HL-60 (cell line): ENCODE data around the gene PPP1R1B.

Experiments
- DNase-seq, 2 experiments: peaks; one replicate each; pipeline ENCODE4 v3.0.0-alpha.2; 2010 to 2020; ENCODE audit warnings: low read depth in 1 of 2, low spot score in 1 of 2
- H3K27ac ChIP-seq: fragments of 250-450 bp; sonication (Bioruptor Pico); replicated peaks from 2 replicates; pipeline ENCODE4 v1.5.1; 2020; ENCODE audit warnings: mild to moderate bottlenecking, moderate library complexity
- H3K27me3 ChIP-seq: fragments of 250-450 bp; sonication (Bioruptor Pico); 2 replicates; pipeline ENCODE4 v1.5.1; 2021; ENCODE audit warnings: mild to moderate bottlenecking, moderate library complexity; ENCODE audit not compliant: insufficient read depth, poor library complexity, severe bottlenecking
- H3K4me3 ChIP-seq: replicated peaks from 2 replicates; pipeline ENCODE4 v1.5.1; 2011; ENCODE audit warnings: mild to moderate bottlenecking, control low read depth, low read length; ENCODE audit not compliant: insufficient read depth
- CTCF ChIP-seq: IDR thresholded peaks from one replicate; pipeline ENCODE4 v1.5.1; 2011; ENCODE audit warnings: low read length, control low read depth, inconsistent platforms; ENCODE audit not compliant: insufficient read depth
- GABPA ChIP-seq: IDR thresholded peaks from 2 replicates; pipeline ENCODE4 v1.6.1; 2012; ENCODE audit warnings: low read depth
- POLR2AphosphoS5 ChIP-seq: IDR thresholded peaks from 2 replicates; pipeline ENCODE4 v1.6.1; 2012; ENCODE audit warnings: low read depth
- REST ChIP-seq: IDR thresholded peaks from 2 replicates; pipeline ENCODE4 v1.6.1; 2012; ENCODE audit warnings: low read depth; ENCODE audit not compliant: insufficient replicate concordance
- SPI1 ChIP-seq: IDR thresholded peaks from 2 replicates; pipeline ENCODE4 v1.6.1; 2012; ENCODE audit warnings: low read depth, mild to moderate bottlenecking, borderline replicate concordance

The PPP1R1B gene

GRCh38 chr17:39673335-39674081, 46.8 kb downstream of the PPP1R1B start:
- H3K4me3 ChIP-seq: no peak overlapping the region
- no peak for DNase-seq
- H3K27me3 ChIP-seq: peaks cover 23% of the 10 kb centered on the region
- no peak for TF ChIP-seq REST
- no peak for TF ChIP-seq GABPA
- TF ChIP-seq SPI1: no peak
- TF ChIP-seq CTCF: no peak
- no peak for TF ChIP-seq POLR2AphosphoS5
- H3K27ac ChIP-seq: no peak overlapping the region

GRCh38 chr17:39674179-39674578, 47.4 kb downstream of the PPP1R1B start:
- no peak for DNase-seq
- H3K27ac ChIP-seq: no peak overlapping the region

More at GRCh38 chr17:39674179-39674578, 47.4 kb downstream of the PPP1R1B start:
- no peak overlapping the region for H3K4me3 ChIP-seq
- peaks cover 17% of the 10 kb centered on the region for H3K27me3 ChIP-seq
- TF ChIP-seq REST (no peak), POLR2AphosphoS5 (no peak), SPI1 (no peak), GABPA (no peak), CTCF (no peak)
